ENCODE data around the gene PRSS22.

- peak; percentile 75 for TF ChIP-seq CTCF (IDR thresholded peaks at IDR 0.05)
- no peak for TF ChIP-seq ZFX (IDR thresholded peaks at IDR 0.05; ENCODE audit: borderline replicate concordance)
These were observed 3.2 kb downstream of the PRSS22 start for GRCh38 chr16:2854700-2855309.

All from 22Rv1 (cell line).